A673 (cell line): ENCODE data around the gene LMNTD2. TPM values are rescaled to one million over a fixed set of nuclear protein-coding genes. Genes with fewer than 3 reads are reported as not detected.

Source experiments
- BruUV-seq: library from RNA; stranded (reverse); fragments of 400-500 nt; replicated peaks from 2 replicates; lab custom pipeline; 2021; lab: Mats Ljungman, UMichigan
- CTCF ChIA-PET: fragments of 300-600 bp; sonication (Branson Sonifier 250); formaldehyde crosslinking; loops from one replicate; lab custom pipeline; 2022; ENCODE audit warnings: antibody characterized with exemption; lab: Charles Lee
- POLR2A ChIA-PET: fragments of 300-600 bp; sonication (Branson Sonifier 250); formaldehyde crosslinking; loops from one replicate; lab custom pipeline; 2022; ENCODE audit warnings: antibody characterized with exemption; ENCODE audit not compliant: low non-redundant PET; lab: Charles Lee
- DNase-seq: peaks from one replicate; pipeline ENCODE4 v3.0.0-alpha.2; 2015; ENCODE audit warnings: low spot score
- H3K27ac ChIP-seq: fragments of 200-600 bp; sonication (generic); 2 replicates; pipeline ENCODE4 v1.5.1; 2016; ENCODE audit warnings: mixed run types, low read depth, mild to moderate bottlenecking, mixed read lengths, antibody characterized with exemption, low read length; ENCODE audit not compliant: poor library complexity, severe bottlenecking
- H3K27me3 ChIP-seq: fragments of 200-600 bp; sonication (generic); replicated peaks from 2 replicates; pipeline ENCODE4 v1.6.1; 2017; ENCODE audit warnings: mixed run types, low read depth, mild to moderate bottlenecking, mixed read lengths, antibody characterized with exemption, low read length; ENCODE audit not compliant: insufficient read depth, poor library complexity
- H3K36me3 ChIP-seq: fragments of 200-600 bp; sonication (generic); 2 replicates; pipeline ENCODE4 v1.6.1; 2016; ENCODE audit warnings: mixed run types, mild to moderate bottlenecking, mixed read lengths, antibody characterized with exemption, low read length; ENCODE audit not compliant: insufficient read depth, poor library complexity, severe bottlenecking
- H3K4me1 ChIP-seq: fragments of 200-600 bp; sonication (generic); 2 replicates; pipeline ENCODE4 v1.6.1; 2017; ENCODE audit warnings: mixed run types, mild to moderate bottlenecking, mixed read lengths, antibody characterized with exemption, low read length; ENCODE audit not compliant: insufficient read depth, poor library complexity, severe bottlenecking
- H3K4me3 ChIP-seq: fragments of 200-600 bp; sonication (generic); 2 replicates; pipeline ENCODE4 v1.5.1; 2016; ENCODE audit warnings: low read depth, mixed run types, mild to moderate bottlenecking, mixed read lengths, low read length; ENCODE audit not compliant: poor library complexity, severe bottlenecking
- H3K9me3 ChIP-seq: fragments of 200-600 bp; sonication (generic); 2 replicates; pipeline ENCODE4 v1.6.1; 2016; ENCODE audit warnings: mixed run types, low read depth, mild to moderate bottlenecking, mixed read lengths, antibody characterized with exemption, low read length; ENCODE audit not compliant: poor library complexity, severe bottlenecking
- CTCF ChIP-seq: fragments of 300-800, 200-600 bp; sonication (generic); conservative IDR thresholded peaks from 2 replicates; pipeline ENCODE4 v1.5.1; 2017; ENCODE audit warnings: low read depth, mild to moderate bottlenecking, antibody characterized with exemption, low read length, moderate library complexity, mixed read lengths
- EZH2 ChIP-seq: fragments of 200-600 bp; sonication (generic); IDR thresholded peaks from 2 replicates; pipeline ENCODE4 v1.6.1; 2017; ENCODE audit warnings: borderline replicate concordance, low read depth, mild to moderate bottlenecking, mixed read lengths, antibody characterized with exemption, low read length; ENCODE audit not compliant: poor library complexity, severe bottlenecking
- intact Hi-C: fragments of 100-400 bp; cut with micrococcal nuclease; formaldehyde crosslinking; loops from one replicate; pipeline ENCODE4 v1.10.0; 2022; ENCODE audit not compliant: unreplicated experiment
- total RNA-seq: library from RNA; stranded (reverse); gene quantifications from 2 replicates; pipeline ENCODE4 v1.2.3, GENCODE V29; 2021

LMNTD2 gene
- total RNA-seq, 1 experiment from 2014 or later: 1.1 TPM

GRCh38 chr11:576811-577610 is 16.5 kb upstream of the LMNTD2 start:
- ChIA-PET CTCF (no interaction called here), POLR2A (no interaction called here)
- TF ChIP-seq EZH2: no peak
- TF ChIP-seq CTCF: no peak
- H3K4me1 ChIP-seq: peaks cover 20% of the 10 kb centered on the region
- no peaks in the 10 kb centered on the region for H3K36me3 ChIP-seq
- H3K4me3 ChIP-seq: peak overlapping the region; percentile 99
- DNase-seq: no peak
- intact Hi-C loops: no loop called here
- no peaks in the 10 kb centered on the region for H3K27me3 ChIP-seq
- no peaks in the 10 kb centered on the region for H3K9me3 ChIP-seq
- TSS peak; percentile 60 for BruUV-seq
- H3K27ac ChIP-seq: peak overlapping the region; percentile 74

DNA sequence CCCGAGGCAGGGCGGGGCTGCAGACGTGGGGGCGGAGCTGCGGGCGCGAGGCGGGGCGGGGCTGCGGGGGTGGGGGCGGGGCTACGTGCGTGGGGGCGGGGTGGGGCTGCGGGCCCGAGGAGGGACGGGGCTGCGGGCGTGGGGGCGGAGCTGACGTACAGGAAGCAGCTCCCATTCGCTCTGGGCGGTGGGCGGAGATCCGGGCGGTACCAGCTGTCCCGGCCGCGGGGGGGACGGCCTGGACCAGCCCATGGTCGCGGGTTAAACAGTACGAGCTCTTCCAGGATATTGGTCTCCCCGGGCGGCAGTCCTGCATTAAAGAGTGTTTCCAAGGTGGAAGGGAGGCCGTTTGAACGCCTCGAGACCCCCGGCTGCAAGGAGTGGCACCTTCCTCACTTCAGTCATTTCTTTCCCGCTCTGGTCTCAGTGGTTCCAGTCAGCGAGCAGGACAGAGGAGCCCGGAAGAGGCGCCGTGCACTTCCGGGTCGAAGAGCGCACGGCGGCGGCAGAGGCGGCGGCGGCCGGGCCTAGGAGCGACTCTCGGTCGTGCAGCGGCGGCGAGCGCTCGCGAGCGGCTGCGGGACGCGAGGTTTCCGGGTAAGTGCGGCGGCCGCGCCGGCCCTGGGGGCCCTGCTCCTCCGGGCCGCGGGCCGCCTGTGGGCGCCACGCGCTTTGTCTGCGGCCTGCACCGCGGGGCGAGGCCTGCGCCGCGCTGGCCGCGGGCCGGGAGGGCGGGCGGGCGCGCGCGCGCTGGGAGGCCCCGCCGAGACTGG is 15.6 kb upstream of the LMNTD2 start, which contains the start of gene PHRF1:
PHRF1 (plus strand) TSS at position 475 of the 773 bp plus-strand sequence. CDS start 5,043 bp downstream, outside the sequence.
- Histone ChIP-seq H3K4me3 (peak within 1 kb of the TSS; percentile 99), H3K27me3 (no peaks in the 10 kb centered on the region), H3K36me3 (no peaks in the 10 kb centered on the region), H3K4me1 (peaks cover 20% of the 10 kb centered on the region), H3K27ac (peak within 1 kb of the TSS; percentile 100), H3K9me3 (no peaks in the 10 kb centered on the region)
- TF ChIP-seq EZH2 (no peak), CTCF (no peak)
- no TSS peak for BruUV-seq
- CTCF ChIA-PET: interaction anchor here (0.6 kb wide), 1 partner anchor 237 kb away, joined by 6 read pairs; no protein-coding TSS in a partner anchor
- intact Hi-C loops: no loop called here
- POLR2A ChIA-PET: interaction anchor here (0.6 kb wide), 1 partner anchor 154 kb away, joined by 3 read pairs; no protein-coding TSS in a partner anchor
- peak; percentile 93 for DNase-seq

DNA sequence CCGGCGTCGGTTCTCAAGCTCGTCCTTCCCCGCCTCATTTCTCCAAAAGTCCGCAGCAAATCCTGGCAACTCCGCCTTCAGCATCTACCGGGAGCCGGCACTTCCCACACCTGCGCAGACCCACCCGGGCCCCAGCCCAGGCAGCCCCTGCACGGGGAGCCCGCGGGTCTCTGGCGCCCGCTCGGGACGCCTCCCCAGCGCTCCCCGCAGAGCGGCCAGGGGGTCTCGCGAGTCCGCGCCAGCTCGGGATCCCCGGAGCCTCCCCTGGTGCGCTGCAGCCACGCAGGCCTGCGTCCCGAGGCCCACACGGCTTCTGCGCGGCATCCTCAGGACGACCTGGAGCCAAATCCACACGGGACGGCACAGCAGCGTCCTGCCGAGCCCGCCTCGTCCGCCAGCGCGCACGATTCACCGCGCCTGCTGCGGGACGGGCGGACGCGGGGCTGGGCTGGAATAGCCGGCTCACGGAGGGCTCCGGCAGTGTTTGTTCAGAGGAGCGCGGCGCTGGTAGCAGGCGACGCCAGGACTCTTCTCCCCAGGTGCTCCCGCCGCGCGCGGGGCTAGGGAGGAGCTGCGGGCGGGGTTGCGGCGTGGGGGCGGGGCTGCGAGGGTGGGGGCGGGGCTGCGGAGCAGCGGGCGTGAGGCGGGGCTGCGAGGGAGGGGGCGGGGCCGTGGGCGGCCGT is 14.9 kb upstream of the LMNTD2 start:
- H3K9me3 ChIP-seq: no peaks in the 10 kb centered on the region

More for the DNA sequence above, 14.9 kb upstream of the LMNTD2 start:
- peaks cover 20% of the 10 kb centered on the region for H3K4me1 ChIP-seq
- H3K27me3 ChIP-seq: no peaks in the 10 kb centered on the region
- BruUV-seq: no TSS peak
- intact Hi-C loops: no loop called here
- TF ChIP-seq CTCF: no peak
- no peak for TF ChIP-seq EZH2
- no peaks in the 10 kb centered on the region for H3K36me3 ChIP-seq
- ChIA-PET CTCF (interaction anchor here (0.6 kb wide), 1 partner anchor 237 kb away, joined by 6 read pairs; no protein-coding TSS in a partner anchor), POLR2A (interaction anchor here (0.6 kb wide), 1 partner anchor 155 kb away, joined by 3 read pairs; no protein-coding TSS in a partner anchor)
- peak overlapping the region; percentile 70 for H3K4me3 ChIP-seq
- peak overlapping the region; percentile 57 for H3K27ac ChIP-seq
- DNase-seq: peak; percentile 63
